Hematopoietic multipotent progenitor cell (in vitro differentiated cells): ENCODE results near the gene TIMM8B. TPM values are rescaled to one million over a fixed set of nuclear protein-coding genes. Genes with fewer than 3 reads are reported as not detected.
"Not testable (repeated sequence)": the region's sequence is repeated elsewhere in the genome, so short reads cannot be mapped to it uniquely, and the experiment has no call there.

Source experiments
- DNase-seq, 3 donors: peaks; one replicate each; pipeline ENCODE4 v3.0.0-alpha.2; 2011 to 2015; ENCODE audit warnings: low read depth in 2 of 3, low spot score in 2 of 3
- total RNA-seq: library from RNA; depleted of rRNA; stranded (reverse); fragments of >200 nt; gene quantifications from one replicate; pipeline ENCODE4 v1.2.3, GENCODE V29; 2012

TIMM8B gene
- 39.6 TPM for total RNA-seq

GRCh38 chr11:112086422-112087191, at the start of gene TIMM8B, which contains the start of gene SDHD:
TIMM8B (minus strand) TSS chr11:112086756; CDS start chr11:112086723, 33 bp downstream.
SDHD (plus strand) TSS chr11:112086873; CDS start chr11:112086908, 35 bp downstream.
- DNase-seq, result peak; percentile 96 to 99 (median 98)

- no peak for DNase-seq
These were observed 47.9 kb upstream of the TIMM8B start for GRCh38 chr11:112134473-112134872.

- DNase-seq, result no peak
These were observed 46.2 kb upstream of the TIMM8B start for GRCh38 chr11:112132737-112133136.

- DNase-seq, result peak in 2 of 3 donors; percentile 35 to 73
These were observed 43.1 kb upstream of the TIMM8B start for GRCh38 chr11:112129656-112130055.

- no peak for DNase-seq
These were observed 42.0 kb upstream of the TIMM8B start for GRCh38 chr11:112128483-112129121.

- no peak for DNase-seq
These were observed 40.5 kb upstream of the TIMM8B start for GRCh38 chr11:112127056-112127455.

- DNase-seq, result no peak
These were observed 36.6 kb upstream of the TIMM8B start for GRCh38 chr11:112123129-112123528.

- no peak for DNase-seq
These were observed 35.5 kb upstream of the TIMM8B start for GRCh38 chr11:112121981-112122615.

GRCh38 chr11:112118176-112118575, 31.6 kb upstream of the TIMM8B start:
- DNase-seq, result peak in 1 of 3 donors; percentile 16

- DNase-seq, result no peak
These were observed 28.8 kb upstream of the TIMM8B start for GRCh38 chr11:112115386-112115785.

GRCh38 chr11:112114460-112114859, 27.9 kb upstream of the TIMM8B start:
- DNase-seq, result no peak

- peak; percentile 10 to 60 (median 48) for DNase-seq
These were observed 27.2 kb upstream of the TIMM8B start for GRCh38 chr11:112113539-112114457.

GRCh38 chr11:112106070-112106469, 19.5 kb upstream of the TIMM8B start:
- no peak for DNase-seq

- DNase-seq, result no peak
These were observed 16.9 kb upstream of the TIMM8B start for GRCh38 chr11:112103446-112103845.

GRCh38 chr11:112100462-112100861, 13.9 kb upstream of the TIMM8B start:
- no peak for DNase-seq

- DNase-seq, result no peak
These were observed 11.4 kb upstream of the TIMM8B start for GRCh38 chr11:112097734-112098528.

- no peak for DNase-seq
These were observed 9.6 kb upstream of the TIMM8B start for GRCh38 chr11:112096194-112096593.

GRCh38 chr11:112095302-112095701, 8.7 kb upstream of the TIMM8B start:
- DNase-seq, result not testable (repeated sequence)

GRCh38 chr11:112087212-112087611, 656 bp upstream of the TIMM8B start:
- no peak for DNase-seq
